GM12878 (cell line): ENCODE results near the gene PDE6D. TPM values are rescaled to one million over a fixed set of nuclear protein-coding genes. Genes with fewer than 3 reads are reported as not detected.

ENCODE experiments used
- BMI1 ChIP-seq: fragments of 450-650 bp; IDR thresholded peaks from 2 replicates; pipeline ENCODE4 v1.6.1; 2016; ENCODE audit warnings: mild to moderate bottlenecking, moderate library complexity, borderline replicate concordance
- HDGF ChIP-seq: fragments of 450-650 bp; IDR thresholded peaks from 2 replicates; pipeline ENCODE4 v1.6.1; 2016; ENCODE audit warnings: antibody characterized with exemption
- MEF2B ChIP-seq: fragments of 450-650 bp; IDR thresholded peaks from 2 replicates; pipeline ENCODE4 v1.6.1; 2018; ENCODE audit warnings: mild to moderate bottlenecking, moderate library complexity; ENCODE audit not compliant: partially characterized antibody, poor library complexity, severe bottlenecking
- MLLT1 ChIP-seq: fragments of 450-650 bp; IDR thresholded peaks from 2 replicates; pipeline ENCODE4 v1.6.1; 2016; ENCODE audit warnings: mild to moderate bottlenecking
- MTA3 ChIP-seq: IDR thresholded peaks from 2 replicates; pipeline ENCODE4 v1.6.1; 2012; ENCODE audit warnings: low read length, inconsistent platforms, borderline replicate concordance
- NFXL1 ChIP-seq: fragments of 450-650 bp; IDR thresholded peaks from 2 replicates; pipeline ENCODE4 v1.6.1; 2017; ENCODE audit warnings: antibody characterized with exemption, mild to moderate bottlenecking, borderline replicate concordance
- NFYB ChIP-seq: IDR thresholded peaks from 2 replicates; pipeline ENCODE4 v1.6.1; 2011; ENCODE audit warnings: low read depth, mild to moderate bottlenecking, low read length, improper control_type of control experiment, moderate library complexity; ENCODE audit not compliant: insufficient read depth
- PAX8 ChIP-seq: fragments of 450-650 bp; IDR thresholded peaks from 2 replicates; pipeline ENCODE4 v1.6.1; 2017; ENCODE audit warnings: mild to moderate bottlenecking, moderate library complexity
- PKNOX1 ChIP-seq: fragments of 450-650 bp; IDR thresholded peaks from 2 replicates; pipeline ENCODE4 v1.6.1; 2016; ENCODE audit warnings: mild to moderate bottlenecking
- POLR2A ChIP-seq: IDR thresholded peaks from 2 replicates; pipeline ENCODE4 v1.6.1; 2011; ENCODE audit warnings: low read depth, mild to moderate bottlenecking, low read length
- RB1 ChIP-seq: fragments of 450-650 bp; formaldehyde crosslinking; IDR thresholded peaks from 2 replicates; pipeline ENCODE4 v1.6.1; 2017; ENCODE audit warnings: mild to moderate bottlenecking, borderline replicate concordance
- RELA ChIP-seq: fragments of 450-650 bp; IDR thresholded peaks from 2 replicates; pipeline ENCODE4 v1.8.0; 2014; ENCODE audit warnings: borderline replicate concordance; ENCODE audit not compliant: partially characterized antibody
- SMAD5 ChIP-seq: IDR thresholded peaks from 2 replicates; pipeline ENCODE4 v1.6.1; 2016; ENCODE audit warnings: antibody characterized with exemption, low read depth
- SUZ12 ChIP-seq: fragments of 200-600 bp; sonication (generic); IDR thresholded peaks from one replicate; pipeline ENCODE4 v1.6.1; 2018; ENCODE audit warnings: antibody characterized with exemption, mild to moderate bottlenecking; ENCODE audit not compliant: unreplicated experiment
- TBL1XR1 ChIP-seq: IDR thresholded peaks from 2 replicates; pipeline ENCODE4 v1.6.1; 2012; ENCODE audit warnings: low read depth, low read length, improper control_type of control experiment
- ZNF384 ChIP-seq: IDR thresholded peaks from 2 replicates; pipeline ENCODE4 v1.6.1; 2012; ENCODE audit warnings: low read depth, mild to moderate bottlenecking, low read length, improper control_type of control experiment, borderline replicate concordance
- polyA plus RNA-seq, 11 experiments: library from polyadenylated mRNA; depleted of rRNA in 4 of 11; unstranded in 6 of 11; stranded (reverse) in 5 of 11; fragments of >200 nt; fragmentation: Nextera tagmentation in 4 of 11; fragmentation: Illumina TruSeq in 1 of 11; extraction: Ambion mirVana in 4 of 11; extraction: Trizol in 1 of 11; gene quantifications; 1 replicate in 1 of 11; 2 replicates in 10 of 11; pipeline versions ENCODE4 v1.2.1 to v1.2.3, GENCODE V29; 2011 to 2016; ENCODE audit warnings: inconsistent platforms in 2 of 11, missing spikeins in 2 of 11, low read depth in 1 of 11
- total RNA-seq, 4 experiments: library from RNA; depleted of rRNA in 3 of 4; stranded (reverse); fragments of >200 nt in 3 of 4; fragmentation: Illumina TruSeq in 1 of 4; extraction: Trizol in 1 of 4; gene quantifications; 2 replicates each; pipeline versions ENCODE4 v1.2.1 to v1.2.3, GENCODE V29; 2013 to 2021
- TF ChIP-seq, protein P1 (sequence below): IDR thresholded peaks from 2 replicates; pipeline ENCODE4 v1.6.1; 2012; ENCODE audit warnings: mild to moderate bottlenecking, low read depth, low read length
- TF ChIP-seq, protein P2 (sequence below): IDR thresholded peaks from 2 replicates; pipeline ENCODE4 v1.6.1; 2012; ENCODE audit warnings: low read depth, low read length, improper control_type of control experiment
- TF ChIP-seq, protein P3 (sequence below): fragments of 150-350 bp; IDR thresholded peaks from 2 replicates; pipeline ENCODE4 v1.6.1; 2016; ENCODE audit warnings: low read depth, low read length

The PDE6D gene
- total and polyA plus RNA-seq, 10 of the 15 experiments (the other 5 are each of a cell fraction or from before 2014, with no cell fraction given), result 8.2 to 69.4 (median 56.2) TPM

DNA sequence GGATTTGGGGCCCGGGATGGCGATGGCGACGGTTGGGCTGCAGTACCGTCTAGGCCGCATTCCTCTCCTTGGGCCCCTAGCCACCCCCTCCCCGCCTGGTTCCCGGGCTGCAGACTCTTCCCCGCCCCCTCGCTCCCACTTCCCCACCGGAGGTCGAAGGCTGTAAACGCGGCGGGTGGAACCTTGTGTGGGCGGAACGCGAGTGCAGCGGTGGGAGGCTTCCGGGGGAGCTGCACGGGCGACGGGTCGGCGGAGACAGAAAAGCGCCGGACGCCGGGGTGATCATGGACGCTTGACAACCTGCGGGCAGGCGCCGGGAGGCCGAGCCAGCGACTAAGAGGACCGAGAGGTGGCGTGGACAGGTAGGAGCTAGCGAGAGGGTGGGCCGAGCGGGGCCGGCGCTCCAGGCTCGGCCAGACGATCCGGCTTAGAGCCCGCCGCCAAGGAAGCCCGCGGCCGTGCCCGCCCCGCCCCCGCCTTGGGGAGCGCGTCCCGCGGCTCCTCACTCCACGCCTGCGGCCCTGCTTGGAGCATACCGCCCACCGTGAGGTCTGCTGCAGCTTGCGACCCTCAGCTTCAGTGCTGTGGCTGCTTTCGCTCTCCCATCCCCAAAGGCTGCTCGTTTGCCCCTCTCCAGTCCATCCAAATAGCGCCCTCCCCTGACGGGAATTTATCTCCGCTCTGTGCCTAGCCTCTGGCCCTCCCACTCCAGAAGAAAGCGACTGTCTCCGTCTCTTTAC, 5.3 kb upstream of the PDE6D start, which contains the start of gene COPS7B (continued):
- TF ChIP-seq MLLT1 (peak; percentile 55), NFYB (no peak), RELA (peak; percentile 73), SMAD5 (peak; percentile 68; the same call in 1 of the 2 replicates), POLR2A (peak; percentile 78), BMI1 (no peak), PKNOX1 (peak; percentile 50; the same call in 1 of the 2 replicates), NFXL1 (no peak), MEF2B (no peak), MTA3 (no peak), TBL1XR1 (peak; percentile 92), HDGF (no peak), ZNF384 (no peak), SUZ12 (no peak), RB1 (peak; percentile 76; the same call in 1 of the 2 replicates), PAX8 (no peak)
- TF ChIP-seq, protein P1, sequence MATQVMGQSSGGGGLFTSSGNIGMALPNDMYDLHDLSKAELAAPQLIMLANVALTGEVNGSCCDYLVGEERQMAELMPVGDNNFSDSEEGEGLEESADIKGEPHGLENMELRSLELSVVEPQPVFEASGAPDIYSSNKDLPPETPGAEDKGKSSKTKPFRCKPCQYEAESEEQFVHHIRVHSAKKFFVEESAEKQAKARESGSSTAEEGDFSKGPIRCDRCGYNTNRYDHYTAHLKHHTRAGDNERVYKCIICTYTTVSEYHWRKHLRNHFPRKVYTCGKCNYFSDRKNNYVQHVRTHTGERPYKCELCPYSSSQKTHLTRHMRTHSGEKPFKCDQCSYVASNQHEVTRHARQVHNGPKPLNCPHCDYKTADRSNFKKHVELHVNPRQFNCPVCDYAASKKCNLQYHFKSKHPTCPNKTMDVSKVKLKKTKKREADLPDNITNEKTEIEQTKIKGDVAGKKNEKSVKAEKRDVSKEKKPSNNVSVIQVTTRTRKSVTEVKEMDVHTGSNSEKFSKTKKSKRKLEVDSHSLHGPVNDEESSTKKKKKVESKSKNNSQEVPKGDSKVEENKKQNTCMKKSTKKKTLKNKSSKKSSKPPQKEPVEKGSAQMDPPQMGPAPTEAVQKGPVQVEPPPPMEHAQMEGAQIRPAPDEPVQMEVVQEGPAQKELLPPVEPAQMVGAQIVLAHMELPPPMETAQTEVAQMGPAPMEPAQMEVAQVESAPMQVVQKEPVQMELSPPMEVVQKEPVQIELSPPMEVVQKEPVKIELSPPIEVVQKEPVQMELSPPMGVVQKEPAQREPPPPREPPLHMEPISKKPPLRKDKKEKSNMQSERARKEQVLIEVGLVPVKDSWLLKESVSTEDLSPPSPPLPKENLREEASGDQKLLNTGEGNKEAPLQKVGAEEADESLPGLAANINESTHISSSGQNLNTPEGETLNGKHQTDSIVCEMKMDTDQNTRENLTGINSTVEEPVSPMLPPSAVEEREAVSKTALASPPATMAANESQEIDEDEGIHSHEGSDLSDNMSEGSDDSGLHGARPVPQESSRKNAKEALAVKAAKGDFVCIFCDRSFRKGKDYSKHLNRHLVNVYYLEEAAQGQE, result peak; percentile 32; the same call in 1 of the 2 replicates
- TF ChIP-seq, protein P2, sequence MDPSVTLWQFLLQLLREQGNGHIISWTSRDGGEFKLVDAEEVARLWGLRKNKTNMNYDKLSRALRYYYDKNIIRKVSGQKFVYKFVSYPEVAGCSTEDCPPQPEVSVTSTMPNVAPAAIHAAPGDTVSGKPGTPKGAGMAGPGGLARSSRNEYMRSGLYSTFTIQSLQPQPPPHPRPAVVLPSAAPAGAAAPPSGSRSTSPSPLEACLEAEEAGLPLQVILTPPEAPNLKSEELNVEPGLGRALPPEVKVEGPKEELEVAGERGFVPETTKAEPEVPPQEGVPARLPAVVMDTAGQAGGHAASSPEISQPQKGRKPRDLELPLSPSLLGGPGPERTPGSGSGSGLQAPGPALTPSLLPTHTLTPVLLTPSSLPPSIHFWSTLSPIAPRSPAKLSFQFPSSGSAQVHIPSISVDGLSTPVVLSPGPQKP, result peak; percentile 83
- TF ChIP-seq, protein P3, sequence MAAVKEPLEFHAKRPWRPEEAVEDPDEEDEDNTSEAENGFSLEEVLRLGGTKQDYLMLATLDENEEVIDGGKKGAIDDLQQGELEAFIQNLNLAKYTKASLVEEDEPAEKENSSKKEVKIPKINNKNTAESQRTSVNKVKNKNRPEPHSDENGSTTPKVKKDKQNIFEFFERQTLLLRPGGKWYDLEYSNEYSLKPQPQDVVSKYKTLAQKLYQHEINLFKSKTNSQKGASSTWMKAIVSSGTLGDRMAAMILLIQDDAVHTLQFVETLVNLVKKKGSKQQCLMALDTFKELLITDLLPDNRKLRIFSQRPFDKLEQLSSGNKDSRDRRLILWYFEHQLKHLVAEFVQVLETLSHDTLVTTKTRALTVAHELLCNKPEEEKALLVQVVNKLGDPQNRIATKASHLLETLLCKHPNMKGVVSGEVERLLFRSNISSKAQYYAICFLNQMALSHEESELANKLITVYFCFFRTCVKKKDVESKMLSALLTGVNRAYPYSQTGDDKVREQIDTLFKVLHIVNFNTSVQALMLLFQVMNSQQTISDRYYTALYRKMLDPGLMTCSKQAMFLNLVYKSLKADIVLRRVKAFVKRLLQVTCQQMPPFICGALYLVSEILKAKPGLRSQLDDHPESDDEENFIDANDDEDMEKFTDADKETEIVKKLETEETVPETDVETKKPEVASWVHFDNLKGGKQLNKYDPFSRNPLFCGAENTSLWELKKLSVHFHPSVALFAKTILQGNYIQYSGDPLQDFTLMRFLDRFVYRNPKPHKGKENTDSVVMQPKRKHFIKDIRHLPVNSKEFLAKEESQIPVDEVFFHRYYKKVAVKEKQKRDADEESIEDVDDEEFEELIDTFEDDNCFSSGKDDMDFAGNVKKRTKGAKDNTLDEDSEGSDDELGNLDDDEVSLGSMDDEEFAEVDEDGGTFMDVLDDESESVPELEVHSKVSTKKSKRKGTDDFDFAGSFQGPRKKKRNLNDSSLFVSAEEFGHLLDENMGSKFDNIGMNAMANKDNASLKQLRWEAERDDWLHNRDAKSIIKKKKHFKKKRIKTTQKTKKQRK, result peak; percentile 72
